Measurements from ENCODE around the gene UCP3. TPM values are rescaled to one million over a fixed set of nuclear protein-coding genes. Genes with fewer than 3 reads are reported as not detected.

The UCP3 gene
- total RNA-seq, 1 experiment from 2014 or later: 1.2 TPM

DNA sequence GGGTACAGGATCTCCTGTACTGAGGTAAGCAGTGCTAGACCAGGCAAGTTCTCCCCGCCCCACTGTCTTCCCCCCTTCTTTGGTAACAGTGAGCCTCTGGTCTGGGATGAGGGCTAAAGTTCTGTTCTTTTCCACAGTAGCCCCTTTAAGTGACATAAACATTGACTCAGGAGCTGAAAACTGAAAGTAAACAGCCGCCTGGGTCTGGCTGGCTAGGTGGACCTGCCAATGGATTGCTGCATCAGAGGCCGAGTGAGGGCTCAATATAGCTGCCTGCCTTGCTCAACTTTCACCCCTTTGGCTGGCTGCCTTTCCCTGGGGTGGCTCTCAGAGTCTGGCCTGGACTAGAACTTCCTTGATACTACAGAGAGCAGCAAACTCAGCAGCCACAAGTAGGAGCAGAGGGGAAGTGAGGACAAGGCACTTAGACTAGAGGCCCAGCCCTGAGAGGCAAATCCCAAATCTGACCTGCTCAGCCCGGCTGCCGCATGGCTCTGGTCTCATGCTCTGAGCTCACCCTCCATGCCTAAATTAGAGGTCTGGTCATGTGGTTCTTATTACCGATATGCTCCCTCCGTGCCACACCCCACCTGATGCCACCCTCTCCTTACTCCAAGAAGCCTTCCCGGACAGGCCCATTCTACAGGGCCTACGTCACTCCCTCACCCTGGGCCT lies 9.6 kb upstream of the UCP3 start:
- Histone ChIP-seq H3K4me1 (ENCODE audit: insufficient read depth, low read length) (peaks cover 16% of the 10 kb centered on the region), H3K4me2 (ENCODE audit: low read length) (peak overlapping the region; percentile 48), H3K9me2 (replicated peaks; ENCODE audit: low read length) (no peaks in the 10 kb centered on the region), H3K9me3 (ENCODE audit: low read length) (no peaks in the 10 kb centered on the region), H3K4me3 (ENCODE audit: low read length) (no peak overlapping the region), H3K79me2 (ENCODE audit: low read length) (no peaks in the 10 kb centered on the region), H4K20me1 (ENCODE audit: low read length) (no peaks in the 10 kb centered on the region), H3K9ac (ENCODE audit: low read length) (peak overlapping the region; percentile 43), H3F3A (ENCODE audit: low read length, unreplicated experiment) (no peaks in the 10 kb centered on the region), H3K27me3 (ENCODE audit: low read length) (no peaks in the 10 kb centered on the region), H3K36me3 (ENCODE audit: low read depth, low read length) (peaks cover 7% of the 10 kb centered on the region; the same call in 1 of the 2 replicates), H3K27ac (ENCODE audit: low read length) (peak overlapping the region; percentile 78), H2AFZ (ENCODE audit: low read length) (no peak overlapping the region)
- TF ChIP-seq, protein P1, sequence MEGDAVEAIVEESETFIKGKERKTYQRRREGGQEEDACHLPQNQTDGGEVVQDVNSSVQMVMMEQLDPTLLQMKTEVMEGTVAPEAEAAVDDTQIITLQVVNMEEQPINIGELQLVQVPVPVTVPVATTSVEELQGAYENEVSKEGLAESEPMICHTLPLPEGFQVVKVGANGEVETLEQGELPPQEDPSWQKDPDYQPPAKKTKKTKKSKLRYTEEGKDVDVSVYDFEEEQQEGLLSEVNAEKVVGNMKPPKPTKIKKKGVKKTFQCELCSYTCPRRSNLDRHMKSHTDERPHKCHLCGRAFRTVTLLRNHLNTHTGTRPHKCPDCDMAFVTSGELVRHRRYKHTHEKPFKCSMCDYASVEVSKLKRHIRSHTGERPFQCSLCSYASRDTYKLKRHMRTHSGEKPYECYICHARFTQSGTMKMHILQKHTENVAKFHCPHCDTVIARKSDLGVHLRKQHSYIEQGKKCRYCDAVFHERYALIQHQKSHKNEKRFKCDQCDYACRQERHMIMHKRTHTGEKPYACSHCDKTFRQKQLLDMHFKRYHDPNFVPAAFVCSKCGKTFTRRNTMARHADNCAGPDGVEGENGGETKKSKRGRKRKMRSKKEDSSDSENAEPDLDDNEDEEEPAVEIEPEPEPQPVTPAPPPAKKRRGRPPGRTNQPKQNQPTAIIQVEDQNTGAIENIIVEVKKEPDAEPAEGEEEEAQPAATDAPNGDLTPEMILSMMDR (conservative IDR thresholded peaks at IDR 0.05; ENCODE audit: low read depth, low read length): no peak
- TF ChIP-seq EZH2 (IDR thresholded peaks at IDR 0.05; ENCODE audit: low read length, unreplicated experiment): no peak
- TF ChIP-seq EZH2phosphoT487 (IDR thresholded peaks at IDR 0.05; ENCODE audit: borderline replicate concordance, low read length): no peak
- ATAC-seq (peak; percentile 94), DNase-seq (peak; percentile 88)
- intact Hi-C loops (cut with micrococcal nuclease): no loop called here
- ChIA-PET POLR2A (ENCODE audit: unreplicated experiment) (interaction anchor here (0.6 kb wide), 2 partner anchors 35 to 131 kb away, joined by 6 to 16 read pairs; no protein-coding TSS in a partner anchor), CTCF (no interaction called here)
- no TSS peak for BruUV-seq (replicated peaks)

DNA sequence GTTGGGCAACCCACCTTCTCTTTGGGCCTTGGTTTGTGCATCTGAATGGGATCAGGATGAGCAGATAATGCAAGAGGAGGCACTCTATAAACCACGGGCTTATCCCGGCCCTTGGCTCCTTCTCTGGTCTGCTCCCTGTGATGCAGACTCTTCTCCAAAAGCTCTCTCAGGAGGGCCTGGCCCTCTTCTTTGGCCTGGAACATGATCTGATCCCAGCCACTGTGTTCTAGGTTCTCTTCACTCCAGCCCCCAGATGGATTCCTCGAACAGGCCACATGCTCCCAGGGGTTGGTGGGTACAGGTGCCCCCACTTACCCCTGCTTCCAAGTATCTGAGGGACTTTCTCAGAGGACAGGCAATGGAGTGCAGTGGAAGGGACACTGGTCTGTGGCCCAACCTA lies 8.7 kb upstream of the UCP3 start:
- Histone ChIP-seq H3K27ac (ENCODE audit: low read length) (no peak overlapping the region), H3K4me1 (ENCODE audit: insufficient read depth, low read length) (peaks cover 16% of the 10 kb centered on the region), H3K9ac (ENCODE audit: low read length) (no peak overlapping the region), H3K4me2 (ENCODE audit: low read length) (no peak overlapping the region), H3K36me3 (ENCODE audit: low read depth, low read length) (peaks cover 7% of the 10 kb centered on the region; the same call in 1 of the 2 replicates), H3K4me3 (ENCODE audit: low read length) (no peak overlapping the region), H3K9me2 (replicated peaks; ENCODE audit: low read length) (no peaks in the 10 kb centered on the region), H2AFZ (ENCODE audit: low read length) (no peak overlapping the region), H3F3A (ENCODE audit: low read length, unreplicated experiment) (no peaks in the 10 kb centered on the region), H3K9me3 (ENCODE audit: low read length) (no peaks in the 10 kb centered on the region), H3K79me2 (ENCODE audit: low read length) (no peaks in the 10 kb centered on the region), H3K27me3 (ENCODE audit: low read length) (no peaks in the 10 kb centered on the region), H4K20me1 (ENCODE audit: low read length) (no peaks in the 10 kb centered on the region)
- POLR2A ChIA-PET (ENCODE audit: unreplicated experiment): no interaction called here
- intact Hi-C loops (cut with micrococcal nuclease): no loop called here
- TF ChIP-seq, protein P1 (conservative IDR thresholded peaks at IDR 0.05; ENCODE audit: low read depth, low read length): no peak
- TF ChIP-seq EZH2phosphoT487 (IDR thresholded peaks at IDR 0.05; ENCODE audit: borderline replicate concordance, low read length) (no peak), EZH2 (IDR thresholded peaks at IDR 0.05; ENCODE audit: low read length, unreplicated experiment) (no peak)
- ATAC-seq (no peak), DNase-seq (no peak)
- BruUV-seq (replicated peaks): no TSS peak
- CTCF ChIA-PET: no interaction called here

All from PC-3 (cell line).